Mesothelial cell of epicardium (in vitro differentiated cells): ENCODE data around the gene ZNF10. TPM values are rescaled to one million over a fixed set of nuclear protein-coding genes. Genes with fewer than 3 reads are reported as not detected.

Source experiments
- DNase-seq, 2 experiments: peaks; one replicate each; pipeline ENCODE4 v3.0.0; 2021; ENCODE audit warnings: low spot score in 2 of 2; ENCODE audit not compliant: unreplicated experiment in 2 of 2
- H3K27ac Mint-ChIP-seq: 2 replicates; pipeline ENCODE4 v1.8.0; 2021; ENCODE audit warnings: mixed read lengths
- H3K27me3 Mint-ChIP-seq: 2 replicates; pipeline ENCODE4 v1.8.0; 2021; ENCODE audit warnings: low read depth, mixed read lengths
- H3K36me3 Mint-ChIP-seq: 2 replicates; pipeline ENCODE4 v1.8.0; 2021; ENCODE audit warnings: mixed read lengths
- H3K4me1 Mint-ChIP-seq: 2 replicates; pipeline ENCODE4 v1.8.0; 2021; ENCODE audit warnings: mixed read lengths
- H3K4me3 Mint-ChIP-seq: 2 replicates; pipeline ENCODE4 v1.8.0; 2021; ENCODE audit warnings: mild to moderate bottlenecking, moderate library complexity, mixed read lengths
- H3K9me3 Mint-ChIP-seq: 2 replicates; pipeline ENCODE4 v1.8.0; 2021; ENCODE audit warnings: mixed read lengths
- CTCF ChIP-seq: fragments of 200-600 bp; sonication (generic); IDR thresholded peaks from one replicate; pipeline ENCODE4 v1.5.0; 2021; ENCODE audit warnings: antibody characterized with exemption; ENCODE audit not compliant: unreplicated experiment
- total RNA-seq: library from RNA; stranded (reverse); gene quantifications from 3 replicates; pipeline ENCODE4 v1.2.1, GENCODE V29; 2021

The ZNF10 gene
- total RNA-seq, result 26.0 to 30.6 TPM (median 27.6 TPM) in 3 replicates

GRCh38 chr12:133130038-133130807 lies at the start of gene ZNF10, which contains the start of gene ZNF891:
Gene ZNF10 (plus strand): TSS chr12:133130627. CDS start chr12:133144493, 13,866 bp downstream.
Gene ZNF891 (minus strand): TSS chr12:133130274. CDS start chr12:133121918, 8,356 bp downstream.
- no peak for TF ChIP-seq CTCF
- H3K36me3 Mint-ChIP-seq, result peaks cover 69% of the 10 kb centered on the region
- no peaks in the 10 kb centered on the region for H3K27me3 Mint-ChIP-seq
- peaks cover 14% of the 10 kb centered on the region for H3K4me1 Mint-ChIP-seq
- peak; percentile 97 to 99 for DNase-seq
- H3K9me3 Mint-ChIP-seq, result peaks cover 51% of the 10 kb centered on the region
- H3K4me3 Mint-ChIP-seq, result peak within 1 kb of the TSS; percentile 96
- H3K27ac Mint-ChIP-seq, result peak within 1 kb of the TSS; percentile 100

- Mint-ChIP-seq H3K4me3 (no peak overlapping the region), H3K9me3 (peaks cover 57% of the 10 kb centered on the region), H3K27ac (no peak overlapping the region), H3K27me3 (no peaks in the 10 kb centered on the region), H3K36me3 (peaks cover 59% of the 10 kb centered on the region), H3K4me1 (no peaks in the 10 kb centered on the region)
- no peak for DNase-seq
- no peak for TF ChIP-seq CTCF
These were observed 49.2 kb upstream of the ZNF10 start for GRCh38 chr12:133081159-133081780.

- Mint-ChIP-seq H3K36me3 (peaks cover 65% of the 10 kb centered on the region), H3K27ac (no peak overlapping the region), H3K9me3 (peaks cover 55% of the 10 kb centered on the region), H3K4me1 (no peaks in the 10 kb centered on the region), H3K27me3 (no peaks in the 10 kb centered on the region), H3K4me3 (no peak overlapping the region)
- TF ChIP-seq CTCF, result no peak
- no peak for DNase-seq
These were observed 47.1 kb upstream of the ZNF10 start for GRCh38 chr12:133083345-133083744.

- no peak for DNase-seq
- no peak for TF ChIP-seq CTCF
- Mint-ChIP-seq H3K36me3 (peaks cover 92% of the 10 kb centered on the region), H3K27ac (no peak overlapping the region), H3K27me3 (no peaks in the 10 kb centered on the region), H3K4me3 (no peak overlapping the region), H3K4me1 (no peaks in the 10 kb centered on the region), H3K9me3 (peaks cover 79% of the 10 kb centered on the region)
These were observed 24.8 kb upstream of the ZNF10 start for GRCh38 chr12:133105620-133106019.

GRCh38 chr12:133106253-133106652 lies 24.2 kb upstream of the ZNF10 start:
- Mint-ChIP-seq H3K27me3 (no peaks in the 10 kb centered on the region), H3K36me3 (peaks cover 92% of the 10 kb centered on the region), H3K4me1 (no peaks in the 10 kb centered on the region), H3K4me3 (no peak overlapping the region), H3K9me3 (peaks cover 78% of the 10 kb centered on the region), H3K27ac (no peak overlapping the region)
- no peak for DNase-seq
- no peak for TF ChIP-seq CTCF
